DLD1 (cell line): ENCODE data around the gene RAMP1.

Experiments used
- in situ Hi-C: cut with HindIII; loops from 2 replicates; pipeline ENCODE4 v1.10.0; 2017; ENCODE audit warnings: low sequenced_read_pairs

Gene RAMP1

DNA sequence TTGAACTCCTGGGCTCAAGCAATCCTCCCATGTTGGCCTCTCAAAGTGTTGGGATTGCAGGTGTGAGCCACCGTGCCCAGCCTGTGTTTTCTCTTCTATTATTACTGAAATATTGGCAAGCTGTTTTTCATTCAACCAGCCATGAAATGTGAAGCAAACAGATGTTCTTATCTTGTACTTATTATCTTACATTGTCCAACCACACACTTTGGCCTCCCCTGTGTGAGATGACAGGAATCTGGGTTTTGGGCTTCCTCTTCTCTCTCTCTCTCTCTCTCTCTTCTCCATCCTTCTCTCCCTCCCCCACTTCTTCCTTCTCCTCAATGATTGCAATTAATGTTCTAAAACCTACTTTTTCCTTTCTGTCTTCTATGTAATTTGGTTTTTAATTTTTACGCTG, 33.1 kb downstream of the RAMP1 start:
- in situ Hi-C loops, result no loop called here

GRCh38 chr2:237892984-237893595, 33.7 kb downstream of the RAMP1 start:
- in situ Hi-C loops, result no loop called here

GRCh38 chr2:237894396-237894979, 35.1 kb downstream of the RAMP1 start:
- in situ Hi-C loops, result no loop called here

GRCh38 chr2:237894986-237895543, 35.6 kb downstream of the RAMP1 start:
- in situ Hi-C loops, result no loop called here

DNA sequence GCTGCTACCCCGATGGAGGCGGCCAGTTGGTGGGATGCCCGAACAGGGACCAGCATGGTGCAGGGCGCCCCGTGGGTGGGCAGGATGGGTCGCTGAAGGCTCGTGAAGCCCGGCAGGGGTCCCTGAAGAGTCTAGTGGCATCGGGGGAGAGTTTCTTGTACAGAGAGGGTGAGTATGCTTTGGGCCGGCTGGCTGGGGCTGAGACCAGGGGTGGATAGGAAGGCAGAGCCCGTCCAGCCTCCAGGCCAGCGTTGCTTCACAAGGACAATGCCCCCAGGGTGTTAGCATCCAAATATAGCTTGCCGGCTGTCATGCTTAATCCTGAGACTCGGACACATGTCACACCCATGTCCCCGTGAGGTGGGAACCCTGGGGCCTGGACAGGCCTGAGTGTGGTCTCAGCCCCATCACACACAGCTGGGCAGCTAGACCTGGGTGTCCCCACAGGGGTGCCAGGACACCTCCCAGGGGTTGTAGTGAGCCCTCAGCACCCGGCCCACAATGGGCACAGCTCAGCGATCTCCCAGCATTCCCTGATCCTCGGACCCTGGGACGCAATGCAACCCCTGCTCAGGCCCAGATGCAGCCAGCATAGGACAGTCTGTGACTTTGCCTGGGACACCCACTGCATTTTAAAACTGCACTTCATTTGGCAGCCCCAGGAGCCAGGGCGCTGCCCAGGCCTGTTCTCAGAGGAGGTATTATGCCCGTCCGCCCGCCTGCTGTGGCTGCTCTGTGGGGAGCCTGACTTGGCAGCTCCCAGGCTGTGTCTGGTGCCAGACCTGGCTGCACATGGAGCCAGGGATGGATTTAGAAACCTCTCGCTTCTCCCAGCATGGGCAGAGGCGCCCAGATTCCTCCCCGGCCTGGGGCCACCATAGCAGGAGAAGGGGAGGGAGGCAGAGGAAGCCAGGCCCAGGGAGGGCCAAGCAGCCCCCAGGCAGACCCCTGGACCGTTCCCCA, 36.4 kb downstream of the RAMP1 start:
- in situ Hi-C loops, result no loop called here

DNA sequence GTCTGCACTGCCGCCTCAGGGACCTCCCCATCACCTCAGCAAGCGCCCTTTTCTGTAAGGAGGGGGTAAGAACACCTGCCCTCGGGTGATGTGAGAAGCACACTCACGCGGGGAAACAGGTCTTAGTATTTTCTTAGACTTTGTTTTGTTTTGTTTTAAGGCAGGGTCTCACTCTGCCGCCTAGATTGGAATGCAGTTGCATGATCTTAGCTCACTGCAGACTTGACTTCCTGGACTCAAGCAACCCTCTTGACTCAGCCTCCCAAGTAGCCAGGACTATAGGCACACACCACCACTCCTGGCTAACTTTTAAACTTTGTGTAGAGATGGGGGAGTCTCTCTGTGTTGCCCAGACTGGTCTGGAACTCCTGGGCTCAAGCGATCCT, 37.1 kb downstream of the RAMP1 start:
- in situ Hi-C loops, result no loop called here

DNA sequence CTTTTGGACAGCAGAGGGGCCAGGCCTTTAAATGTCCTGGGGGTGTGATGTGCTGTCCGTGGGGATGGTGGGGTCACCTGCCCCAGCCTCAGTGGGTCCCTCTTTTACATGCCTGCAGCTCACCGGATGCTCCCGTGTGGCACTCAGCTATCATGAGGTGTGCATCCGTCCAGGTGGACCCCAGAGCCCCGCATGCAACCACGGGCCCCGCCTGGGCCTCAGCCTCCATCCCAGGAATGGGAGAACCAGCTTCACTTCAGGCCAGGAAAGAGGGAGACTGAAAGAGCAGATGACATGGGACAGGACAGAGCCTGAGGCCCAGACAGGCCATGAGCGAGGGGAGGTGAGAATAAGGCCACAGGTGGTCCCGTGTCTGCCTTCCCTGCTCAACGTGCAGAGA, 37.5 kb downstream of the RAMP1 start:
- in situ Hi-C loops, result no loop called here

- in situ Hi-C loops, result no loop called here
These were observed 38.6 kb downstream of the RAMP1 start for GRCh38 chr2:237898057-237898414.

GRCh38 chr2:237900891-237901831, 41.7 kb downstream of the RAMP1 start:
- in situ Hi-C loops, result no loop called here

DNA sequence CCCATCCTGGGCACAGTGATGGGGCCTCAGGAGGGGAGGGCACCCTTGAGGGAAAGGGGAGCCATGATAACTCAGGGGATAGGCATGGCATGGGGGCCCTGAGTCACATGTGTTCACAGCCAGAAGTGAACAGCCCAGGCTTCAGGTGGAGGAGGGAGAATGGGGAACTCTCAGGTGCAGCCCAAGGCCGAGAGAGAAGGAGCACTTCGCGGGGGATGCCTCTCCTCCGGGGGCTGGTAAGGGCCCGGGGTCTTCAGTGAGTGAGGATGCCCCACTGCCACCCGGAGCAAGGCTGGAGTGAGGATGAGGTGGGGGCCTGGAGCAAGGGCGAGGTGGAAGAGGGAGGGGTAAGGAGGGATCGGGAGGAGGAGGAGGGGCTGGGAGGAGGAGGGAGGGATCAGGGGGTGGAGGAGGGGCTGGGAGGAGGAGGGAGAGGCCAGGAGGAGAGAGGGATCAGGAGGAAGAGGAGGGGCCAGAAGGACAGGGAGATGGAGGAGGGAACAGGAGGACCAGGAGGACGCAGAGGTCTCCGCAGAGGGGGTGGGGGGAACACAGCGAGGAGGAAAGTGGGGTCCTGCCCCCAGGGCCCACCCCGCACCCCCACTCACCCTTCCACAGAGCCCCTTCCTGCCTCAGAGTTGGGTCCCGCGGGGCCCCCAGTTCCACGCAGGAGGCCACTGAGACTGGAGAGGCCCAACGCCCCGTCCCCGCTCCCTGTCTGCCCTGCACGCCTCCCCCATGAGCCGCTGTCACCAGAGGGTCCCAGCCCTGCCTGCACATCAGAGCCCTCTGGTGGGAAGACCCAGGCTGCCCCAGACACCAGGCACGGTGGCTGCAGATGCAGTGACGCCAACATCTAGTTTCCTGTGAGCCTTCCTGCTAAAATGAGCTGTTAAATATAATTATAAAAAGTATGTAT, 42.8 kb downstream of the RAMP1 start:
- in situ Hi-C loops, result no loop called here

DNA sequence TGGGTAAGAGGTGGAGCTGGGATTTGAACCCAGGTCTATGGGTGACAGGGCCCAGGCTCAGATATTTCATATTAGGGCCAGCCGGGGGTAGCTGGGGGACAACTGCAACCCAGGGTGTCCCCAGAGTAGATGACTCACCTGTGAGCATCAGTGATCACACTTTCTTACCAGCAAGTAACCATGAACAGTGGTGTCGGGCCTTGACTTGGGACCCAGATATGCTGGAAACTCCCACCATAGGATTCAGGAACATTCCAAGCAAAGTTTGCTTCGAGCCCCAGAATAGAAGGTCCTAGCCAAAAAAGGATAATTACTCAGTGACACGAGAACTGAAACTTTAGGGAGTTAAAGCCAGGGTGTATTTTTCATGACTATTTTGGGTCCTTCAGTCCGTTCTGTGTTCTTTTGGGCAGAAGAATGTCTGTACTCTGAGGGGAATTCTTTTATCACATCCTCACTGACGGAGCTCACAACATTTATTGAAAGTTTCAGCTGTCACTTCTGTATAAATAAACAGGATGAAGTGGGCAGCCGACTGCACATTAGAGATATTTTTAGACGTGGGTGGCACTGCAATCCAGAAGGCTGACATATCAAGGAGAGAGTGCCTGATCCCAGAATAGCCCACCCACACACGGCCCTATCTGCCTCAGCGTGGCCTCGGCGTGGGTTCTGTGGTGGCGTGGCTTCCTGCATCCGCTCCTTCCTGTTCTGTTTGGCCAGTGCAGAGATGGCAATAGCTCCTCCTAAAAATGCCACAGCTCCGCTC, 45.6 kb downstream of the RAMP1 start:
- in situ Hi-C loops, result no loop called here

DNA sequence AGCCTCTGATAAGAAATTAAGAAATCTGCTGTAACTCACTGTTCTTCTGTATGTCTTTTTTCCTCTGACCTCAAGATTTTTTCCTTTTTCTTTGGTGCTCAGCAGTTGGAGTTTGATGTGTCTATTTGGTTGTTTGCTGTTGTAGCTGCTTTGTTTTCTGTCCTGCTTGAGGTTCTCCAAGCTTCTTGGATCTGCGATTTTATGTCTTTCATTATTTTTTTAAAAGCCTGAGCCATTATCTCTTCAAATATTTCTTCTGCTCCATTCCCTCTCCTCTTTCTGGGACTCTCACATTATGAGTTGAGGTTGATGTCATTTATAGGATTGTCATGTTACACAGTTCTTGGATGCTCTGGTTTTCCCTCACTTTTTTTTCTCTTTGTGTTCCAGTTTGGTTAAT, 47.7 kb downstream of the RAMP1 start:
- in situ Hi-C loops, result no loop called here

GRCh38 chr2:237909075-237909695, 49.8 kb downstream of the RAMP1 start:
- in situ Hi-C loops, result no loop called here

DNA sequence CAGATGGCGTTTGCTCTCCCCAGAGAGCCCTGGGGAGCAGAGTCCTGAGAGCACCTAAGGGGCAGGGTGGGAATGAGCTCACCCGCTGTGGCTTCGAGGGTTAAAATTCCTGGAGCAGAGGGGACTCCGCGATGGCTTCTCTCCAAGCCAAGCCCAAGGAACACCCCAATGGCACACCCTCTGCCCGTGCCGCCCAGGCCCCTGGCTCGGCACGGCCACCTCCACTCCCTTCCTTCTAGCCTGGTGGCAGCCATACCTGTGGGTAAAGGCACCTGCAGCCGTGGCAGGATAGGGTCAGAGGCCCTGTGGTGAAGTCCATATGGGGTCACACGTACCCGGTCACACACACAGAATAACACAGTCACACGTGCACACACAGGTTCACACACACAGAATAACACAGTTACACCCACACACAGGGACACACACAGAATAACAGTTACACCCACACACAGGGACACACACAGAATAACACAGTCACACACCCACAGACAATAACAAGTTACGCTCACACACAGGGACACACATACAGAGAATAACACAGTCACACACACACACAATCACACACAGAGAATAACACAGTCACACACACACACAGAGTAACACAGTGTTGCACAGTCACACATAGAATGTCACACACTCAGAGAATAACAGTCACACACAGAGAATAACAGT, 50.5 kb downstream of the RAMP1 start:
- in situ Hi-C loops, result no loop called here

- in situ Hi-C loops, result no loop called here
These were observed 51.3 kb downstream of the RAMP1 start for GRCh38 chr2:237910576-237911362.

- in situ Hi-C loops, result no loop called here
These were observed 52.1 kb downstream of the RAMP1 start for GRCh38 chr2:237911363-237912017.
